ENCODE results near the gene RANBP1.

The RANBP1 gene

DNA sequence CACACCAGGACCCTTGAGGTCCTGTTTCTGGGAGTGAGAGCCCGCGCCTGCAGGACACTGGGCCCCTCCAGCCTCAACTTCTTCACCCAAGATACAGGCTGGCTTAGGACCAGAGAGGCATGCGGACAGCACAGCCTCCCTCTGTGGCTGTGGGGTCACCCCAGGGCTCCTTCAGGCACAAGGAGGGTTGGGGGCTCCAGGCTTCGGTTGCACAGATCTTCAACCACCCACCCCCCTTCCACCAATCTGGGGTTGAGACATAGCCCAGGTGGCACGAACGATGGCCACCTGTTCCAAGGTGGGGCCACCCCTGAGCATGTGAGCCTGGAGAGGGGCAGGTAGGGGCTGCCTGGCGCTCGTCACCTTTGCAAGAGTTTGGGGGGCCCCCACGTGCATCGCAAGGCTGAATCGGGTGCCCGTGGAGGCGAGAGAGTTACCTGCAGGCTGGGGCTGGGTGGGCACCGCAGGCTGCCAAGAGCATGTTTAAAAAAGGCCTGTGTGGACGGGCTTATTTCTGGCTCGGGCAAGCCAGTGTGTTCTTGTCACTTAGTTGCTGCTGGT is 16.9 kb downstream of the RANBP1 start:
- no peak for DNase-seq (ENCODE audit: low spot score)
- in situ Hi-C loops (cut with MboI; ENCODE audit: low sequenced_read_pairs, unreplicated experiment): no loop called here
- TF ChIP-seq, protein P1, sequence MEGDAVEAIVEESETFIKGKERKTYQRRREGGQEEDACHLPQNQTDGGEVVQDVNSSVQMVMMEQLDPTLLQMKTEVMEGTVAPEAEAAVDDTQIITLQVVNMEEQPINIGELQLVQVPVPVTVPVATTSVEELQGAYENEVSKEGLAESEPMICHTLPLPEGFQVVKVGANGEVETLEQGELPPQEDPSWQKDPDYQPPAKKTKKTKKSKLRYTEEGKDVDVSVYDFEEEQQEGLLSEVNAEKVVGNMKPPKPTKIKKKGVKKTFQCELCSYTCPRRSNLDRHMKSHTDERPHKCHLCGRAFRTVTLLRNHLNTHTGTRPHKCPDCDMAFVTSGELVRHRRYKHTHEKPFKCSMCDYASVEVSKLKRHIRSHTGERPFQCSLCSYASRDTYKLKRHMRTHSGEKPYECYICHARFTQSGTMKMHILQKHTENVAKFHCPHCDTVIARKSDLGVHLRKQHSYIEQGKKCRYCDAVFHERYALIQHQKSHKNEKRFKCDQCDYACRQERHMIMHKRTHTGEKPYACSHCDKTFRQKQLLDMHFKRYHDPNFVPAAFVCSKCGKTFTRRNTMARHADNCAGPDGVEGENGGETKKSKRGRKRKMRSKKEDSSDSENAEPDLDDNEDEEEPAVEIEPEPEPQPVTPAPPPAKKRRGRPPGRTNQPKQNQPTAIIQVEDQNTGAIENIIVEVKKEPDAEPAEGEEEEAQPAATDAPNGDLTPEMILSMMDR (IDR thresholded peaks at IDR 0.05; ENCODE audit: borderline replicate concordance, control extremely low read depth, extremely low read depth, insufficient read depth, missing control alignments): no peak

DNA sequence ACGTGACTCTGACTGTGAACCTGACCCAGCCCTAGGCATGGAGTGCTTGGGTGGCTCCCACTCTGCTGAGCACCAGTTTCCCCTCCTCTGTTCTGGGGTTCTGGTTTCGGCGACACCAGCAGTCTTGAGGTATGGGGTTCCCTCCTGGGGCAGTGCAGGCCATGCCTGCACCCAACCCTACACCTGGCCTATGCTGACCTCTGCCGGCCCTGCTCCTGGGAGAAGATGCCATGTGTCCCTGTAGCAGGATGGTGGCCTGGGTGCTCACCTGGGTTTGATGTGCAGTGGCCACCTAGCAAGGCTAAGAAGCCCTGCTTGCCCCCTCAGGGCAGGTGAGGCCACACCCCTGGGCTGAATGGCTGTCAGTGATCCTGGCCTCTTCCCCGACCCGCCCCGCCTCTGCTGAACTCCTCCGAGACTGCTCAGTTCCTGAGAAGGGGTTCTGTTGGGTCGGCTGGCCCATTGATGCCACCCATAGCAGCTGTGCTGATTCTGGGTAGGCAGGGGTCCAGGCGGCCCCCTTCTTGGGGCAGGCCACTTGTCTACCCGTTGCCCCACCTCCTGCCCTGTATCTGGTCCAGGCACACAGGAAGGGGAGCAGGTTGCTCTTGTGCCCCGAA is 18.1 kb downstream of the RANBP1 start:
- in situ Hi-C loops (cut with MboI; ENCODE audit: low sequenced_read_pairs, unreplicated experiment): no loop called here
- no peak for DNase-seq (ENCODE audit: low spot score)
- TF ChIP-seq, protein P1 (IDR thresholded peaks at IDR 0.05; ENCODE audit: borderline replicate concordance, control extremely low read depth, extremely low read depth, insufficient read depth, missing control alignments): no peak

DNA sequence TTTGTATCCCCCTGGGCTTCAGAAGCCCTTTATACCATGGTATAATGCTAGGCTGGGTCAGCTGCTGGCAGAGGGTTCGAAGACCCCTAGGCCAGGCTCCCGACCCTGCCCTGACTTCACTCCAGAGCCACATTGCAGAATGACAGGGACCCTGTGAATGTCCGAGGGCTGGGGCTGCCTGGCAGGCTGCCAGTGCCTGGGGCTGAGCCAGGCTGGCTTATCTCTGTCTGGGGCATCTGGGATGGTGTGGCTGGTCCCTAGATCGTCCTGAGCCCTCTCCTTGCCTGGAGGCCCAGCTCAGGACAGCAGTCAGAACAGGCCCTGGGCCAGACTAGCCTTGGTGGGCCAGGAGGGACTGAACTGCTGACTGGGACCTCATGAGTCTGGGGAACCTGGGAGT is 19.4 kb downstream of the RANBP1 start:
- DNase-seq (ENCODE audit: low spot score): no peak
- TF ChIP-seq, protein P1 (IDR thresholded peaks at IDR 0.05; ENCODE audit: borderline replicate concordance, control extremely low read depth, extremely low read depth, insufficient read depth, missing control alignments): no peak
- in situ Hi-C loops (cut with MboI; ENCODE audit: low sequenced_read_pairs, unreplicated experiment): no loop called here

DNA sequence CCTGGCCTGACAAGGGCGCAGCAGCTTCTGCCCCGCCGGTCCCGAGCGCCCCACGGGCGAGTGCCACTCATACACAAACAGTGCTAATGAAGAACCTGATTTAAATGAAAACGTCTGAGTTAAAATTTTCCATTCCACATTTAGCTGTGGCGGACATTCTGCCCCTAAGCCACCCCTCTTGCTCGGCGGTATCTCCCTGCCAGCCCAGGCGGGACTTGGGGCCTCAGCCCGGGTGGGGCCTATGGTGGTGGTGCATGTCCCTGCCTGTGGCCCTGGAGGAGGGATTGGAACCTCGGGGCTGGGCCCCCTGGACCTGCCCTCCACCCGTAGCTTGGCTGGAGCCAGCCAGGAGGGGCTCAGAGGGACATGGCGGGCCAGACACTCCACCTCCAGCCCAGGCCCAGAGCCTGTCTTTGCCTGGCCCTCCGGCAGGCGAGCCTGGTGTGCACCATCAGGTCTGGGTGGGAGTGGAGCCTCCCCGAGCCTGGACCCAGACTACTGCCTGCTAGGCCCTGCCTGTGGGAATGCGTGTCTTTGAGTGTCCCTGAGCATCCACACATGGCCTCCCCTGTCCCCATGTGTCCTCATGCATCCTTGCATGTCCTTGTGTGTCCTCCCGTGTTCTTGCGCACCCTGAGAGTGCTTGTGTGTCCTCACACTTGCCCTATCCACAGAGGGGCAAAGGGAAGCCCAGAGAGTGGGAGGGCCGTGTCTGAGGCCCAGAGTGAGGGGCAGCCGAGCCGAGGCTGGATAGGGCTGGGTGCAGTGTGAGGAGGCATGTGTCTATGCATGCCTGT is 20.1 kb downstream of the RANBP1 start:
- no peak for DNase-seq (ENCODE audit: low spot score)
- in situ Hi-C loops (cut with MboI; ENCODE audit: low sequenced_read_pairs, unreplicated experiment): no loop called here
- TF ChIP-seq, protein P1 (IDR thresholded peaks at IDR 0.05; ENCODE audit: borderline replicate concordance, control extremely low read depth, extremely low read depth, insufficient read depth, missing control alignments): no peak

DNA sequence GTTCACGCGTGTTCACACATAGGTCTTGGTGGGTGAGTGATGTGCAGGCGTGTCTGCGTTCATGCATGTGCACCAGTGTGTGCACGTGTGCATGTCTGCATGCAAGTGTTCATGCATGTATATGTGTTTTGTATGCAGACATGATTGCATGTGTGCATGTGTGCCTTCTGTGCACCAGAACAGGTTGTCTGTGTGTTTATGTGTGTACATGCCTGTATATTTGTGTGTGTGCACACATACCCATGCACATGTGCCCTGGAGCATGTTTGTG is 20.6 kb downstream of the RANBP1 start:
- DNase-seq (ENCODE audit: low spot score): no peak
- TF ChIP-seq, protein P1 (IDR thresholded peaks at IDR 0.05; ENCODE audit: borderline replicate concordance, control extremely low read depth, extremely low read depth, insufficient read depth, missing control alignments): no peak
- in situ Hi-C loops (cut with MboI; ENCODE audit: low sequenced_read_pairs, unreplicated experiment): no loop called here

DNA sequence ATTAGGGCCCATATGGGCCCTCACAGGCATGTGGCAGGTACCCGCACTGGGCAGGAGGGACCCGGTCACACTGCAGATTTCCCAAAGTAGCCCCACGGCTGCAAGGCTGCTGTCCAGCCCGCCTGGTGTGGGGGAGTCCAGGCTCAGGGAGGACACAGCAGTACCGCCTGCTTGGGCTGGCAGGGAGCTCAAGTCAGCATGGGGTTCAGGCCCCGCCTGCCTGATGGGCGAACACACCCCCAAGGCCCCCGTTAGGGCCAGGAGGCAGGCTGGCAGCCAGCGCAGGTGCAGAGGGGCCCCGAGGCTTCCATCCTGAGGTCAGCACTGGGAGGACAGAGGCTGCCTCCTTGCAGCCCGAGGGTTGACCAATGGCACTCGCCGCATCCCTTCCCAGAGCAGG is 21.2 kb downstream of the RANBP1 start:
- no peak for DNase-seq (ENCODE audit: low spot score)
- TF ChIP-seq, protein P1 (IDR thresholded peaks at IDR 0.05; ENCODE audit: borderline replicate concordance, control extremely low read depth, extremely low read depth, insufficient read depth, missing control alignments): no peak
- in situ Hi-C loops (cut with MboI; ENCODE audit: low sequenced_read_pairs, unreplicated experiment): no loop called here

Data from GM13976 (cell line).